ENCODE measurements around the gene BTNL3. TPM values are rescaled to one million over a fixed set of nuclear protein-coding genes. Genes with fewer than 3 reads are reported as not detected.

Gene BTNL3
- total RNA-seq, 1 donor from 2014 or later: 0.36 TPM

DNA sequence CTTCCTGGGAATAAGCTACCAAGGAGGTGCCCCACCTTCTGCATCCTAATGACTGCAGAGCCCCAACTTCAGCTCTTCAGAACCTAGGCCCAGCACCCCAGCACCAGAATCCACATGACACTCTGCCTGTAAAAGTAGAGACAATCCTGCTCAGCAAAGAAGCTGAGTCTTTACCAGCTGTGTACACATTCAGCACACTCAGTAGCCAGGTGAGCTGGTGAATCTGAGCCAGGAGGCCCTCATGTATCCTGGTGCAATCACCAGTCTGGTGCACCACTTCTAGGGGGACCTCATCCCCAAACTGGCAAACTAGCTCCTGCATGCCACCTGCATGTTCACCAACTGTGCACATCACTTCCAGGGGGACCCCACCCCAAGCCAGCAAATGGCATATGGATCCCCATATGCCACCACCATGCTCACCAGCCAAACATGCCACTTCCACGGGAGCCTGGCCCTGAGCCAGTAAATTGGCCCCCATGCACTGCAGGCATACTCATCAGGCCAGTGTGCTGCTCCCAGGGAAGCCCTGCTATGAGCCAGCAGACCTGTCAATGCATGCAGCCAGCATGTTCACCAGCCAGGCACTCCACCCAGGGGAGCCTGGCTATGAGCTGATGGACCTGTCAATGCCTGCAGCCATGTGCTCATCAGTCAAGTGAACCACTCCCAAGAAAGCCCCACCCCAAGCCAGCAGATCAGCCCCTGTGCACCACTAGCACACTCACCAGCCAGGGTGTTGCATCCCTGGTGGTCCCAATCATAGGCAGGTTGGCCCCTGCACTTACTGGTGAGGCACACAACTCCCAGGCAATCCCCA, 35.8 kb downstream of the BTNL3 start:
- H3K4me1 Mint-ChIP-seq (ENCODE audit: unreplicated experiment): peaks cover 4% of the 10 kb centered on the region
- TF ChIP-seq, protein P1, sequence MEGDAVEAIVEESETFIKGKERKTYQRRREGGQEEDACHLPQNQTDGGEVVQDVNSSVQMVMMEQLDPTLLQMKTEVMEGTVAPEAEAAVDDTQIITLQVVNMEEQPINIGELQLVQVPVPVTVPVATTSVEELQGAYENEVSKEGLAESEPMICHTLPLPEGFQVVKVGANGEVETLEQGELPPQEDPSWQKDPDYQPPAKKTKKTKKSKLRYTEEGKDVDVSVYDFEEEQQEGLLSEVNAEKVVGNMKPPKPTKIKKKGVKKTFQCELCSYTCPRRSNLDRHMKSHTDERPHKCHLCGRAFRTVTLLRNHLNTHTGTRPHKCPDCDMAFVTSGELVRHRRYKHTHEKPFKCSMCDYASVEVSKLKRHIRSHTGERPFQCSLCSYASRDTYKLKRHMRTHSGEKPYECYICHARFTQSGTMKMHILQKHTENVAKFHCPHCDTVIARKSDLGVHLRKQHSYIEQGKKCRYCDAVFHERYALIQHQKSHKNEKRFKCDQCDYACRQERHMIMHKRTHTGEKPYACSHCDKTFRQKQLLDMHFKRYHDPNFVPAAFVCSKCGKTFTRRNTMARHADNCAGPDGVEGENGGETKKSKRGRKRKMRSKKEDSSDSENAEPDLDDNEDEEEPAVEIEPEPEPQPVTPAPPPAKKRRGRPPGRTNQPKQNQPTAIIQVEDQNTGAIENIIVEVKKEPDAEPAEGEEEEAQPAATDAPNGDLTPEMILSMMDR (IDR thresholded peaks at IDR 0.05; ENCODE audit: unreplicated experiment): no peak
- no peak overlapping the region for H3K4me3 Mint-ChIP-seq (ENCODE audit: unreplicated experiment)
- H3K27ac Mint-ChIP-seq (ENCODE audit: unreplicated experiment): no peak overlapping the region
- peaks cover 3% of the 10 kb centered on the region for H3K27me3 Mint-ChIP-seq (ENCODE audit: unreplicated experiment)
- peaks cover 4% of the 10 kb centered on the region for H3K36me3 Mint-ChIP-seq (ENCODE audit: low read depth, unreplicated experiment)
- H3K9me3 Mint-ChIP-seq (ENCODE audit: unreplicated experiment): peaks cover 3% of the 10 kb centered on the region
- DNase-seq (ENCODE audit: low spot score): no peak

DNA sequence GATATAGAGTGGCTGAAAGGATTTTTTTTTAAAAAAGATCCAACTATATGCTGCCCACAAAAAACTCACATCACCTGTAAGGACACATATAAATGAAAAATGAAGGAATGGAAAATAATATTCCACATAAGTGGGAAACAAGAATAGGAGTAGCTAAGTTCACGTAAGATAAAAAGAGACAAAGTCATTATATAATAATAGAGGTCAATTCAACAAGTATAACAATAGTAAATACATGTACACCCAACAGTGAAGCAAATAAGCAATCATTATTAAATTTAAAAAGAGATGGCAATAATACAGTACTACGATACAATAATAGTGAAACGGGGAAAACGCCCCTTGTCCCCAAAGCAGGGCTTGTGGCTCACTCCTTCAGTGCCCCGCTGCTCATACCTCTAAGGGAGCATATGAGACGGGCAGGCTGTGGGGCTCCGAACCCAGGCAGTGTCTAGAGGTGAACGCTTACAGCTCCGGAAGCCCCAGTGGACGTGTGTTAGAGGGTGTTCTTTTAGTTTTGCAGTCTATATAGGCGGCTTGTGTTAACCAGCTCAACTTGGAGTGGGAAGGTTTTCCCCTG, 38.9 kb downstream of the BTNL3 start:
- Mint-ChIP-seq H3K4me3 (ENCODE audit: unreplicated experiment) (peak overlapping the region; percentile 17), H3K9me3 (ENCODE audit: unreplicated experiment) (no peaks in the 10 kb centered on the region), H3K4me1 (ENCODE audit: unreplicated experiment) (peaks cover 4% of the 10 kb centered on the region), H3K36me3 (ENCODE audit: low read depth, unreplicated experiment) (peaks cover 5% of the 10 kb centered on the region), H3K27me3 (ENCODE audit: unreplicated experiment) (peaks cover 2% of the 10 kb centered on the region), H3K27ac (ENCODE audit: unreplicated experiment) (no peak overlapping the region)
- no peak for DNase-seq (ENCODE audit: low spot score)
- TF ChIP-seq, protein P1 (IDR thresholded peaks at IDR 0.05; ENCODE audit: unreplicated experiment): no peak

DNA sequence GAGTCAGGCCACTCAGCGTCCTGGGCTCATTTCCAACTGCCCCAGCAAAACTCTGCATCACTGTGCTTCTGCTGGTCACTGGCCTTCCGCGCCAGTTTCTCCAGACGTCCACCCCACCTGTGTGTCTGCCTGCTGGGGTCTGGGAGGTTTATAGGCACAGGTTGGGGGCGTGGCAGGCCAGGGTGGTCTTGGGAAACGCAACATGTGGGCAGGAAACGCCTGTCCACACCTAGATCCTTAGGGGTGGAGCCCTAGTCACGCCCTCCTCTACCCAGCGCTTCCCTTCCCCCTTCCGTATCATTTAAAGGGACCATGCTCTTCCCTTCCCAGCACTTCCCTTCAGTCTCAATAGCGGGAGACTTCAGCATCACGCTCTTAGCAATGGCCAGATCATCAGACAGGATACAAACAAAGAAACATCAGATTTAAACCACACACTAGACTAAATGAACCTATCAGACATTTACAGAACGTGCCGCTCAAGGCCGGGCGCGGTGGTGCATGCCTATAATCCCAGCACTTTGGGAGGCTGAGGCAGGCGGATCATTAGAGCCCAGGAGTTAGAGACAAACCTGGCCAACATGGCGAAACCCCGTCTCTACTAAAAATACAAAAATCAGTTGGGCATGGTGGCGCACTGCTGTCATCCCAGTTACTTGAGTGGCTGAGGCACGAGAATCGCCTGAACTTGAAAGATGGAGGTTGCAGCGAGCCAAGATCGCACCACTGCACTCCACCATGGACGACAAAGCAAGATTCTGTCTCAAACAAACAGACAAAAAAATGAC, 39.6 kb downstream of the BTNL3 start:
- Mint-ChIP-seq H3K9me3 (ENCODE audit: unreplicated experiment) (no peaks in the 10 kb centered on the region), H3K27ac (ENCODE audit: unreplicated experiment) (peak overlapping the region; percentile 18), H3K4me1 (ENCODE audit: unreplicated experiment) (peaks cover 4% of the 10 kb centered on the region), H3K36me3 (ENCODE audit: low read depth, unreplicated experiment) (peaks cover 5% of the 10 kb centered on the region), H3K27me3 (ENCODE audit: unreplicated experiment) (peaks cover 2% of the 10 kb centered on the region), H3K4me3 (ENCODE audit: unreplicated experiment) (peak overlapping the region; percentile 70)
- TF ChIP-seq, protein P1 (IDR thresholded peaks at IDR 0.05; ENCODE audit: unreplicated experiment): no peak
- no peak for DNase-seq (ENCODE audit: low spot score)

DNA sequence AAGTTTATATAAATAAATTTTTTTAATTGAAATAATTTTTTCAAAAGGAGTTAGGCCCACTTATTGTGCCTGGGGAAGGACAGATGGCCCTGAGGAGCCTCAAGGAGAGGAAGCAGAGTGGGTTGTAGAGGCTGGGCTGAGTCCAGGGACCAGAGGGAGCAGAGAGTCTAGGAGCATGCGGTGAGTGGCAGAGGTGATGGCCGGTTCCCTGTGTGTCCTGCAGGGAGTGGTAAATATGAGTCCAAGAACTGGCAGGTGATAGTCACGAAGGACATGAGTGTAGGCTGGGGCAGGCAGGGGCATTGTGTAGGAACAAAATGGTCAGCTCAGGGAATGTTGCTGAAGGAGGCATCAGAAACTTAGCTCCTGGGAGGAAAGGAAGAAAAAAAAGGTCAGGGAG, 43.1 kb downstream of the BTNL3 start:
- Mint-ChIP-seq H3K27me3 (ENCODE audit: unreplicated experiment) (peaks cover 2% of the 10 kb centered on the region), H3K4me1 (ENCODE audit: unreplicated experiment) (peaks cover 7% of the 10 kb centered on the region), H3K27ac (ENCODE audit: unreplicated experiment) (peak overlapping the region; percentile 38), H3K4me3 (ENCODE audit: unreplicated experiment) (no peak overlapping the region), H3K36me3 (ENCODE audit: low read depth, unreplicated experiment) (peaks cover 5% of the 10 kb centered on the region), H3K9me3 (ENCODE audit: unreplicated experiment) (no peaks in the 10 kb centered on the region)
- no peak for DNase-seq (ENCODE audit: low spot score)
- TF ChIP-seq, protein P1 (IDR thresholded peaks at IDR 0.05; ENCODE audit: unreplicated experiment): no peak
